Glutamatergic neuron (in vitro differentiated cells): ENCODE measurements around the gene GRIN1. TPM values are rescaled to one million over a fixed set of nuclear protein-coding genes. Genes with fewer than 3 reads are reported as not detected.

Experiments used
- DNase-seq: peaks from one replicate; pipeline ENCODE4 v3.0.0; 2022
- H3K27ac Mint-ChIP-seq: one replicate; pipeline ENCODE4 v1.8.0; 2020; ENCODE audit warnings: mild to moderate bottlenecking, mixed read lengths, inconsistent platforms; ENCODE audit not compliant: unreplicated experiment
- H3K27me3 Mint-ChIP-seq: one replicate; pipeline ENCODE4 v1.8.0; 2020; ENCODE audit warnings: mild to moderate bottlenecking, moderate library complexity, mixed read lengths, inconsistent platforms; ENCODE audit not compliant: unreplicated experiment
- H3K36me3 Mint-ChIP-seq: one replicate; pipeline ENCODE4 v1.8.0; 2020; ENCODE audit warnings: mild to moderate bottlenecking, mixed read lengths, inconsistent platforms; ENCODE audit not compliant: unreplicated experiment
- H3K4me1 Mint-ChIP-seq: one replicate; pipeline ENCODE4 v1.8.0; 2020; ENCODE audit warnings: mild to moderate bottlenecking, low read depth, mixed read lengths, inconsistent platforms; ENCODE audit not compliant: unreplicated experiment
- H3K4me3 Mint-ChIP-seq: one replicate; pipeline ENCODE4 v1.8.0; 2020; ENCODE audit warnings: mild to moderate bottlenecking, mixed read lengths, inconsistent platforms; ENCODE audit not compliant: unreplicated experiment
- H3K9me3 Mint-ChIP-seq: one replicate; pipeline ENCODE4 v1.8.0; 2020; ENCODE audit warnings: mild to moderate bottlenecking, moderate library complexity, mixed read lengths, inconsistent platforms; ENCODE audit not compliant: unreplicated experiment
- CTCF ChIP-seq: fragments of 200-600 bp; sonication (generic); IDR thresholded peaks from one replicate; pipeline ENCODE4 v1.5.0; 2021; ENCODE audit not compliant: partially characterized antibody, unreplicated experiment
- total RNA-seq: library from RNA; stranded (reverse); fragmentation: NEBNext Ultra II Directional; extraction: Animal tissue kit (Norgen Biotek cat#: 25700); gene quantifications from one replicate; pipeline ENCODE4 v1.2.1, GENCODE V29; 2021; ENCODE audit not compliant: unreplicated experiment

Gene GRIN1
- total RNA-seq, 1 donor from 2014 or later, result 5.5 TPM

GRCh38 chr9:137140151-137141012 lies 1.4 kb downstream of the GRIN1 start:
- no peak for DNase-seq
- peaks cover 9% of the 10 kb centered on the region for H3K9me3 Mint-ChIP-seq
- H3K4me3 Mint-ChIP-seq, result peak overlapping the region; percentile 77
- H3K36me3 Mint-ChIP-seq, result no peaks in the 10 kb centered on the region
- H3K4me1 Mint-ChIP-seq, result peaks cover 7% of the 10 kb centered on the region
- peaks cover 34% of the 10 kb centered on the region for H3K27me3 Mint-ChIP-seq
- H3K27ac Mint-ChIP-seq, result peak overlapping the region; percentile 77
- TF ChIP-seq CTCF, result no peak

- Mint-ChIP-seq H3K9me3 (peaks cover 9% of the 10 kb centered on the region), H3K27ac (no peak overlapping the region), H3K4me1 (peaks cover 7% of the 10 kb centered on the region), H3K4me3 (no peak overlapping the region), H3K27me3 (peaks cover 30% of the 10 kb centered on the region), H3K36me3 (no peaks in the 10 kb centered on the region)
- TF ChIP-seq CTCF, result no peak
- DNase-seq, result no peak
Observed at GRCh38 chr9:137141050-137141810, 2.3 kb downstream of the GRIN1 start.

GRCh38 chr9:137141976-137142936 lies 3.3 kb downstream of the GRIN1 start:
- no peak for DNase-seq
- Mint-ChIP-seq H3K36me3 (no peaks in the 10 kb centered on the region), H3K4me3 (peak overlapping the region; percentile 12), H3K4me1 (peaks cover 7% of the 10 kb centered on the region), H3K9me3 (peaks cover 10% of the 10 kb centered on the region), H3K27ac (no peak overlapping the region), H3K27me3 (peaks cover 32% of the 10 kb centered on the region)
- TF ChIP-seq CTCF, result no peak

- no peak overlapping the region for H3K27ac Mint-ChIP-seq
- peaks cover 31% of the 10 kb centered on the region for H3K27me3 Mint-ChIP-seq
- H3K9me3 Mint-ChIP-seq, result peaks cover 6% of the 10 kb centered on the region
- no peak for TF ChIP-seq CTCF
- no peak overlapping the region for H3K4me3 Mint-ChIP-seq
- no peaks in the 10 kb centered on the region for H3K36me3 Mint-ChIP-seq
- DNase-seq, result no peak
- peaks cover 4% of the 10 kb centered on the region for H3K4me1 Mint-ChIP-seq
Observed at GRCh38 chr9:137143459-137143858, 4.5 kb downstream of the GRIN1 start.
